Fibroblast of villous mesenchyme (primary cell): Measurements from ENCODE around the gene EQTN. TPM values are rescaled to one million over a fixed set of nuclear protein-coding genes. Genes with fewer than 3 reads are reported as not detected.

ENCODE experiments used
- DNase-seq: peaks from one replicate; pipeline ENCODE4 v3.0.0-alpha.2; 2010; ENCODE audit warnings: low read depth
- H3K4me3 ChIP-seq: 2 replicates; pipeline ENCODE4 v1.5.1; 2011; ENCODE audit warnings: low read depth, mild to moderate bottlenecking, low read length
- CTCF ChIP-seq: IDR thresholded peaks from 2 replicates; pipeline ENCODE4 v1.5.1; 2012; ENCODE audit warnings: low read depth, mild to moderate bottlenecking, low read length; ENCODE audit not compliant: insufficient read depth
- total RNA-seq: library from RNA; depleted of rRNA; stranded (reverse); fragments of >200 nt; gene quantifications from 2 replicates; pipeline ENCODE4 v1.2.3, GENCODE V29; 2012

The EQTN gene
- total RNA-seq, 1 donor, result not detected

DNA sequence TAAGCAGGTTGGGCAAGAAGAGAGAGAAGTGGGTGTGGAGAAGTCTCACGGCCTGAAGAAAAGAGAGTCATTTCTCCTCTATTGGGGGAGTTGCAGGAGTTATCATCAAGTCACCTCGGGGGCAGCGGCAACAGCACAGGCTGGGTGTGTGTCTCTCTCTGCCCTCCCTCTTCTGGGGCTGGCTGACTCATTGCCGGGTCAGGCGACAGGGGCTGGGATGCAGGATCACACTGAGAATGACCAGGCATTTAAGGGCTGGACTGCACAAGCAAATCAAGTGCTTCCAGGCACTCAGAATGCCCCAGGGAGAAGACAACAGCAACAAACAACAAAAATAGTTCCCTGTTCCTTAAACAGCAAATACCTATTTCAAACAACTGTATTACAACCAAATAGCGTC is 6.3 kb upstream of the EQTN start:
- peak overlapping the region; percentile 25 for H3K4me3 ChIP-seq
- no peak for TF ChIP-seq CTCF
- peak; percentile 85 for DNase-seq

- H3K4me3 ChIP-seq, result no peak overlapping the region
- no peak for DNase-seq
- no peak for TF ChIP-seq CTCF
These were observed 3.0 kb downstream of the EQTN start for GRCh38 chr9:27293996-27294395.

- no peak for TF ChIP-seq CTCF
- peak; percentile 79 for DNase-seq
- no peak overlapping the region for H3K4me3 ChIP-seq
These were observed 4.1 kb downstream of the EQTN start for GRCh38 chr9:27292659-27293405.

DNA sequence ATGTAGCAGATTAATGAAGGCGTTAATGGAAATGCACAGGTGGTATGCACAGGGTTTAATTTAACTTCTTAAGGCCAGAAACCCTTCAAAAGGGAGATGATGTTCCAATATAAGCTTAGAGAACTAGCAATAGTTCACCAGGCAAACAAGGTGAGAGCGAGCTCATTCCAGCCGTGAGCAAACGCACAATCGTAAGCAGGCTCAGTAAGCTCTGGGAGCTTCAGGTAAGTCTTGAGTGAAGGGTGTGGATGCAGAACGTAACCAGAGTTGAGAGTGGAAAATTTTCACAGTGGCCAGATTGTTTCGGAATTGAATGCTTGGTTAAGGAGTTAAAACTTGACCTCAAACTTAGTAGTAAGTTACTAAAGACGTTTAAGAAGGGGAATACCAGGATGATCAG is 5.7 kb downstream of the EQTN start:
- H3K4me3 ChIP-seq, result no peak overlapping the region
- DNase-seq, result no peak
- no peak for TF ChIP-seq CTCF

DNA sequence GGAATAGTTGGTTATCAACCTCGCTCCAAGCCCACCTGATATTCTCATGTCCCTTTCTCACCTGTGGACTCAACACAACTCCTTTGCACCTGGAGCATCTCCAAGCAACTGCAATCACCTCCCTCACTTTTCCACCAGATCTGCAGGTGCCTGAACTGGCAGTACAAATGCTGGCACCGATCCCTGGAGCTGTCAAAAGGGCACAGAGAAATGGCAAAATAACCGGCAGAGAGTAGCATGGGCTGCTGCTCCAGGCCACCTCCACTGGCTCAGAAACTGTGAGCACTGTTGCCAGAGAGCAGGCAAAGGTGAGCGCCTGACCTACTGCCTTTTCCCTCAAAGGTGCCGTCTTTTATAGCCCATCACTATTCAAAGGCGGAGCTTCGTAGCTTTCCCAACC is 14.7 kb downstream of the EQTN start:
- no peak overlapping the region for H3K4me3 ChIP-seq
- no peak for DNase-seq
- no peak for TF ChIP-seq CTCF

GRCh38 chr9:27280860-27281259 is 16.1 kb downstream of the EQTN start:
- H3K4me3 ChIP-seq, result no peak overlapping the region

More at GRCh38 chr9:27280860-27281259, 16.1 kb downstream of the EQTN start:
- DNase-seq, result peak; percentile 13
- no peak for TF ChIP-seq CTCF
